ENCODE results near the gene IER2.
"Not testable (repeated sequence)": the region's sequence is repeated elsewhere in the genome, so short reads cannot be mapped to it uniquely, and the experiment has no call there.

IER2 gene

DNA sequence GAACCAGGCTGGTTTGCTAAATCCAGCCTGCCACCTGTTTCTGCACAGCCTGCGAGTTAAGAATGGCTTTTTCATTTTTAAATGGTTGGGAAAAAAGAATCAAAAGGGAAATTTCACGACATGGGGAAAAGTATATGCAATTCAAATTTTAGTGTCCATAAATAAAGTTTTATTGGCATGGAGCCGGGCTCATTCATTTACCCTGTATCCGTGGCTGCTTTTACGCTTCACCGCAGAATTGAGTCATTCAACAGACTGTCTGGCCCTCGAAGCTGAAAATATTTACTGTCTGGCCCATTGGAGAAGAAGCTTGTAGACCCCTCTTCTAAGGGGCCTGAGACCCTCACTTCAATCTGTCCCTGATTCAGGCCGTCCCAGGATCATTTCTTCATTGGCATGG lies 26.1 kb downstream of the IER2 start:
- TF ChIP-seq CTCF (conservative IDR thresholded peaks at IDR 0.05), result no peak
- no peak for TF ChIP-seq ZFX (IDR thresholded peaks at IDR 0.05)
- H3K27ac ChIP-seq, result no peak overlapping the region

- H3K27ac ChIP-seq, result not testable (repeated sequence)
Observed at GRCh38 chr19:13177584-13177983, 27.4 kb downstream of the IER2 start.

DNA sequence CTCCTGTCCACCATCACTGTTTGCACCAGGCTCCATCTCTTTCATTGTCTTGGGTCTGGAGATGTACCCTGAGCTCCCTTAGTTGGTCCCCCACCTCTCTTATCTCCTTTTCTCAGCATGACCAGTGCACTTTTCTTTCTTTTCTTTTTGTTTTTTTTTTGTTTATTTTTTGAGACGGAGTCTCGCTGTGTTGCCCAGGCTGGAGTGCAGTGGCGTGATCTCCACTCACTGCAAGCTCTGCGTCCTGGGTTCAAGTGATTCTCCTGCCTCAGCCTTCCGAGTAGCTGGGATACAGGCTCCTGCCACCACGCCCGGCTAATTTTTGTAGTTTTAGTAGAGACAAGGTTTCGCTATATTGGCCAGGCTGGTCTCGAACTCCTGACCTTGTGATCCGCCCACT lies 28.1 kb downstream of the IER2 start:
- H3K27ac ChIP-seq, result not testable (repeated sequence)

GRCh38 chr19:13181747-13182388 lies 31.7 kb downstream of the IER2 start:
- H3K27ac ChIP-seq, result no peak overlapping the region
- TF ChIP-seq CTCF (conservative IDR thresholded peaks at IDR 0.05), result no peak
- no peak for TF ChIP-seq ZFX (IDR thresholded peaks at IDR 0.05)

GRCh38 chr19:13184926-13185325 lies 34.7 kb downstream of the IER2 start:
- H3K27ac ChIP-seq, result not testable (repeated sequence)

DNA sequence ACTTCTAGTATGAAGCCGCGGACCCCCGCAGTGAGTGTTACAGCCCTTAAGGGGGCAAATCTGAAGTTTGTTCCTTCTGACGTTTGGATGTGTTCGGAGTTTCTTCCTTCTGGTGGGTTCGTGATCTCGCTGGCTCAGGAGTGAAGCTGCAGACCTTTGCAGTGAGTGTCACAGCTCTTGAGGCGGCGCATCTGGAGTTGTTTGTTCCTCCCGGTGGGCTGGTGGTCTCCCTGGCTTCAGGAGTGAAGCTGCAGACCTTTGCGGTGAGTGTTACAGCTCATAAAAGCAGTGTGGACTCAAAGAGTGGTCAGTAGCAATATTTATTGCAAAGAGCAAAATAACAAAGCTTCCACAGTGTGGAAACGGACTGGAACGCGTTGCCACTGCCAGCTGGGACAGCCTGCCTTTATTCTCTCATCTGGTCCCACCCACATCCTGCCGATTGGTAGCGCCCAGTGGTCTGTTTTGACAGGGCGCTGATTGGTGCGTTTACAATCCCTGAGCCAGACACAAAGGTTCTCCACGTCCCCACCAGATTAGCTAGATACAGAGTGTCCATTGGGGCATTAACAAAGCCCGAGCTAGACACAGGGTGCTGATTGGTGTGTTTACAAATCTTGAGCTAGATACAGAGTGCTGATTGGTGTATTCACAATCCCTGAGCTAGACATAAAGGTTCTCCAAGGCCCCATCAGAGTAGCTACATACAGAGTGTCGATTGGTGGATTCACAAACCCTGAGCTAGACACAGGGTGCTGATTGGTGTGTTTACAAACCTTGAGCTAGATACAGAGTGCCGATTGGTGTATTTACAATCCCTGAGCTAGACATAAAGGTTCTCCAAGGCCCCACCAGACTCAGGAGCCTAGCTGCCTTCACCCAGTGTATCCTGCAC lies 35.8 kb downstream of the IER2 start:
- not testable (repeated sequence) for H3K27ac ChIP-seq

DNA sequence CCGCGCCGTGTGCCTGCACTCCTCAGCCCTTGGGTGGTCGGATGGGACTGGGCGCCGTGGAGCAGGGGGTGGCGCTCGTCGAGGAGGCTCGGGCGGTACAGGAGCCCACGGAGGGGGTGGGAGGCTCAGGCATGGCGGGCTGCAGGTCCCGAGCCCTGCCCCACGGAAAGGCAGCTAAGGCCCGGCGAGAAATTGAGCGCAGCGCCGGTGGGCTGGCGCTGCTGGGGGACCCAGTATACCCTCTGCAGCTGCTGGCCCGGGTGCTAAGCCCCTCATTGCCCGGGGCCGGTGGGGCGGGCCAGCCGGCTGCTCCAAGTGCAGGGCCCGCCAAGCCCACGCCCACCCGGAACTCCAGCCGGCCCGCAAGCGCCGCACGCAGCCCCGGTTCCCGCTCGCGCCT lies 36.5 kb downstream of the IER2 start:
- H3K27ac ChIP-seq, result not testable (repeated sequence)

GRCh38 chr19:13187419-13187818 lies 37.2 kb downstream of the IER2 start:
- TF ChIP-seq ZFX (IDR thresholded peaks at IDR 0.05), result no peak
- H3K27ac ChIP-seq, result no peak overlapping the region

- H3K27ac ChIP-seq, result no peak overlapping the region
- TF ChIP-seq ZFX (IDR thresholded peaks at IDR 0.05), result no peak
- TF ChIP-seq CTCF (conservative IDR thresholded peaks at IDR 0.05), result no peak
Observed at GRCh38 chr19:13189600-13189999, 39.4 kb downstream of the IER2 start.

DNA sequence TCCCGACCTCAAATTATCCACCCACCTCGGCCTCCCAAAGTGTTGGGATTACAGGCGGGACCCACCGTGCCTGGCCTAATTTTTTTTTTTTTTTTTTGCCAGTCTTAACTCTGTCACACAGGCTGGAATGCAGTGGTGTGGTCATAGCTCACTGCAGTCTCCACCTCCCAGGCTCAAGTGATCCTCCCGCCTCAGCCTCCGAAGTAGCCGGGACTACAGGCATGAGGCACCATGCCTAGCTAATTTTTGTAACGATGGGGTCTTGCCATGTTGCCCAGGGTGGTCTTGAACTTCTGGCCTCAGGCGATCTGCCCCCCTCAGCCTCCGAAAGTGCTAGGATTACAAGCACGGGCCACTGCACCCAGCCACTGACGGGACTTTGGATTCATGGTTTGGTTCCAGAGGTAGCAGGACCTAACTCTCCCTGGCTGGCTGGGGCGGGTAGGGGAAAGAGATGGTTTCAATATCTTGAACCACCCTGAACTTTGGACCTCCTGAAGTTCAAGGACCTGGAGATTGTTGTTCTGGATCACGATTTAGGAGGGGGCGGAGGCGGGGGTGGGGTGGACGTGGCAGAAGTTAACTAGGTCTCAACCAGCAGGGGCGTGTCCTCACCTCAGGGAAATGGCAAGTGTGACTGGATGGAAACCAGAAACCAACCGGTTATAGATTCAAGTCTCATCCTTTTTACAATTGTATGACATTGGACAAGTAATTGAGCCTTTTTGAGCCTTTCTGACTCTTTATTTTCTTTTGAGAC lies 40.8 kb downstream of the IER2 start:
- H3K27ac ChIP-seq, result no peak overlapping the region
- no peak for TF ChIP-seq ZFX (IDR thresholded peaks at IDR 0.05)
- no peak for TF ChIP-seq CTCF (conservative IDR thresholded peaks at IDR 0.05)

Data from C4-2B (cell line).